GM19397 (cell line): ENCODE data around the gene DTX1.

Experiments used
- ATAC-seq: cut with Tn5 transposase; IDR thresholded peaks from one replicate; pipeline ENCODE4 v1.9.1; 2021; ENCODE audit warnings: mild to moderate bottlenecking, moderate library complexity; ENCODE audit not compliant: unreplicated experiment

DTX1 gene

GRCh38 chr12:113070117-113070906, 13.8 kb downstream of the DTX1 start:
- no peak for ATAC-seq

GRCh38 chr12:113071135-113072112, 14.9 kb downstream of the DTX1 start:
- no peak for ATAC-seq

- no peak for ATAC-seq
Measured at GRCh38 chr12:113072136-113072535, 15.6 kb downstream of the DTX1 start.

- no peak for ATAC-seq
Measured at GRCh38 chr12:113073586-113073985, 17.1 kb downstream of the DTX1 start.

- peak; percentile 93 for ATAC-seq
Measured at GRCh38 chr12:113075137-113075683, 18.7 kb downstream of the DTX1 start.

GRCh38 chr12:113077057-113077858, 20.7 kb downstream of the DTX1 start:
- ATAC-seq: no peak

- ATAC-seq: no peak
Measured at GRCh38 chr12:113077859-113078255, 21.3 kb downstream of the DTX1 start.

GRCh38 chr12:113081873-113082272, 25.3 kb downstream of the DTX1 start:
- ATAC-seq: no peak

GRCh38 chr12:113082486-113083148, 26.1 kb downstream of the DTX1 start:
- ATAC-seq: no peak

GRCh38 chr12:113083863-113084435, 27.4 kb downstream of the DTX1 start:
- no peak for ATAC-seq

GRCh38 chr12:113086249-113087164, 30.0 kb downstream of the DTX1 start:
- ATAC-seq: no peak

- no peak for ATAC-seq
Measured at GRCh38 chr12:113087193-113087592, 30.7 kb downstream of the DTX1 start.

- ATAC-seq: no peak
Measured at GRCh38 chr12:113088037-113088436, 31.5 kb downstream of the DTX1 start.

GRCh38 chr12:113088971-113089756, 32.6 kb downstream of the DTX1 start:
- ATAC-seq: no peak

GRCh38 chr12:113089839-113090238, 33.3 kb downstream of the DTX1 start:
- ATAC-seq: no peak

GRCh38 chr12:113090740-113091139, 34.2 kb downstream of the DTX1 start:
- no peak for ATAC-seq

GRCh38 chr12:113091506-113091905, 35.0 kb downstream of the DTX1 start:
- ATAC-seq: no peak
